ENCODE measurements around the gene TLX1. TPM values are rescaled to one million over a fixed set of nuclear protein-coding genes. Genes with fewer than 3 reads are reported as not detected.

Gene TLX1
- total and polyA plus RNA-seq, 8 donors = 0.58 to 7.0 TPM; not detected in 6

DNA sequence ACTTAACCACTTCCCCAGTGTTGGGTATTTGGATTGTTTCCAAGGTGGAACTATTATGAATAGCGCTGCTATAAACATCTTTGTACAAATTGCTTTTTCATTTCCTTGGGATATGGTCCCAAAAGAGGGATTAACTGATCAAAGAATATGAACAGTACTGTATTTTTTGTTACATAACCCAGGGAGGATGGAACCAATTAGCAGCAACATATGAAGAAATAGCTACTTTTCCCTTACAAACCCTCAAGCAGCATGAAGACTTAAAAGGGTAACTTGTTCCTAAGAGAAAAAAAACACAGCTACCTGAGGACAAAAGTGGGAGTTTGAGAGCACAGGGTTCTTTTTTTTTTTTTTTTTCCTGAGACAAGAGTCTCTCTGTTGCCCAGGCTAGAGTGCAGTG lies 13.1 kb upstream of the TLX1 start:
- peaks cover 7 to 96% (median 52%) of the 10 kb centered on the region in 3 donors for H3K27me3 ChIP-seq

DNA sequence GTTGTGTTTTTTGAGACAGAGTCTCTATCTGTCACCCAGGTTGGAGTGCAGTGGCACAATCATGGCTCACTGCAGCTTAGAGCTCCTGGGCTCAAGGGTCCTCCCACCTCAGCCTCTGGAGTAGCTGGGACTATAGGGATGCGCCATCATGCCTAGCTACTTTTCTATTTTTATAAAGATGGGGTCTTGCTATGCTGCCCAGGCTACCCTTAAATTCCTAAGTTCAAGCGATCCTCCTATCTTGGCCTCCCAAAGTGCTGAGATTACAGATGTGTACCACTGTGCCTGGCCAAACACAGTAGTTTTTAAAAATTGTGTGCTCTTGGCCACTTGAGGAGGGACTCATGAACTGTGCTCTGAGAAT lies 10.6 kb upstream of the TLX1 start:
- WGBS, 5 donors = 89 to 96% (median 92%) methylated on average over 2 of the region's 2 CpGs
- DNase-seq = no peak
- Histone ChIP-seq H3K27me3 (peaks cover 8 to 97% (median 67%) of the 10 kb centered on the region in 3 donors), H3K9me3 (no peaks in the 10 kb centered on the region), H3K36me3 (no peaks in the 10 kb centered on the region), H3K27ac (no peak overlapping the region), H3K4me1 (peaks cover 18 to 35% (median 32%) of the 10 kb centered on the region in 4 donors), H3K4me3 (peak overlapping the region; percentile 45 to 62 (median 50))
- intact Hi-C loops (cut with DNase I; ENCODE audit: low total_unique reads) = no loop called here
- no peak for TF ChIP-seq EP300 (IDR thresholded peaks at IDR 0.05)
- no peak for TF ChIP-seq POLR2A (IDR thresholded peaks at IDR 0.05)
- TF ChIP-seq, protein P1, sequence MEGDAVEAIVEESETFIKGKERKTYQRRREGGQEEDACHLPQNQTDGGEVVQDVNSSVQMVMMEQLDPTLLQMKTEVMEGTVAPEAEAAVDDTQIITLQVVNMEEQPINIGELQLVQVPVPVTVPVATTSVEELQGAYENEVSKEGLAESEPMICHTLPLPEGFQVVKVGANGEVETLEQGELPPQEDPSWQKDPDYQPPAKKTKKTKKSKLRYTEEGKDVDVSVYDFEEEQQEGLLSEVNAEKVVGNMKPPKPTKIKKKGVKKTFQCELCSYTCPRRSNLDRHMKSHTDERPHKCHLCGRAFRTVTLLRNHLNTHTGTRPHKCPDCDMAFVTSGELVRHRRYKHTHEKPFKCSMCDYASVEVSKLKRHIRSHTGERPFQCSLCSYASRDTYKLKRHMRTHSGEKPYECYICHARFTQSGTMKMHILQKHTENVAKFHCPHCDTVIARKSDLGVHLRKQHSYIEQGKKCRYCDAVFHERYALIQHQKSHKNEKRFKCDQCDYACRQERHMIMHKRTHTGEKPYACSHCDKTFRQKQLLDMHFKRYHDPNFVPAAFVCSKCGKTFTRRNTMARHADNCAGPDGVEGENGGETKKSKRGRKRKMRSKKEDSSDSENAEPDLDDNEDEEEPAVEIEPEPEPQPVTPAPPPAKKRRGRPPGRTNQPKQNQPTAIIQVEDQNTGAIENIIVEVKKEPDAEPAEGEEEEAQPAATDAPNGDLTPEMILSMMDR (IDR thresholded peaks at IDR 0.05) = no peak
- no peak for TF ChIP-seq POLR2AphosphoS5 (IDR thresholded peaks at IDR 0.05)

More for the DNA sequence above, 13.1 kb upstream of the TLX1 start:
- Histone ChIP-seq H3K4me3 (no peak overlapping the region), H3K27ac (no peak overlapping the region), H3K9me3 (no peaks in the 10 kb centered on the region), H3K4me1 (peaks cover 8 to 22% (median 20%) of the 10 kb centered on the region in 4 donors), H3K36me3 (no peaks in the 10 kb centered on the region)
- intact Hi-C loops (cut with DNase I; ENCODE audit: low total_unique reads) = no loop called here
- TF ChIP-seq POLR2A (IDR thresholded peaks at IDR 0.05) (no peak), POLR2AphosphoS5 (IDR thresholded peaks at IDR 0.05) (no peak)
- DNase-seq = no peak
- 65 to 89% (median 82%) methylated on average over 1 of the region's 1 CpG for WGBS, 5 donors

DNA sequence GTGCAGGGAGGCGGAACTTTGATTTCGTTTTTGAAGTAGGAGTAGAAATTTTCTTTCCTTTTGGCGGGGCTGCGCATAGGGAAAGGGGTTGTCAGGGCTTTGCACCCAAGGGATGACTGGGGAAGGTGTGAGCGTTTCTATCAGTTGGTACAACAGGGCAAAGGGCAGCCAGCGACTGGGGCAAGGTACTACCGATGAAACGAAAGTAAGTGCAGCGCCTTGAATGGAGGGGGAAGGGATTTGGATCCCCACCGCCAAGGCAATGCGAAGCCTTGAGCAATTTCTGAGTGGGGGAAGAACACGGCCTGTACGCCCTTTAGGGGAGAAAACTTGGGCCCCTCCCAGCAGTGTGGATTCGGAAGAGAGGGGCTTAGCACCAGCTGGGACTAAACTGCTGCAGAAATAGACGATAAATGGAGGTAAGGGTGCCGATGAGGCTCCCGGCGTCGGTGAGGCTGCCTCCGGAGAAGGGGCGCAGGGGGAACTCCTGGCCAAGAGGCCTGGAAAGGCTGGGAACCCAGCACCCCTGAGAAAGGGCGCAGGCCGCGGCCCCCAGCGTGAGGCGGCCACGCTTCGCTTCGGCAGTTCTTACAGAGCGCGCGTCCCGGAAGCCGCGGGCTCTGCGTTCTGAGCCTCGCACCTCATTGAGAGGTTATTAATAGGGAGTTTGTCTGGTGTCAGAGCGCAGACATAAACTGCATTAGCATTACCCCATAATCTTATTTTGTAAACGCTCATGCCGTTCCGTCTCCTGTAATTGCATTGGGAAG lies 10.0 kb upstream of the TLX1 start:
- TF ChIP-seq POLR2A (IDR thresholded peaks at IDR 0.05) (no peak), EP300 (IDR thresholded peaks at IDR 0.05) (no peak), POLR2AphosphoS5 (IDR thresholded peaks at IDR 0.05) (no peak)
- TF ChIP-seq, protein P1 (IDR thresholded peaks at IDR 0.05) = no peak
- WGBS, 5 donors = 7 to 12% (median 9%) methylated on average over 40 to 41 of the region's 41 CpGs
- Histone ChIP-seq H3K9me3 (no peaks in the 10 kb centered on the region), H3K4me3 (peak overlapping the region; percentile 45 to 62 (median 50)), H3K27ac (no peak overlapping the region), H3K4me1 (peaks cover 18 to 35% (median 32%) of the 10 kb centered on the region in 4 donors), H3K36me3 (no peaks in the 10 kb centered on the region), H3K27me3 (peaks cover 8 to 97% (median 67%) of the 10 kb centered on the region in 3 donors)
- intact Hi-C loops (cut with DNase I; ENCODE audit: low total_unique reads) = no loop called here
- peak; percentile 51 to 62 for DNase-seq

DNA sequence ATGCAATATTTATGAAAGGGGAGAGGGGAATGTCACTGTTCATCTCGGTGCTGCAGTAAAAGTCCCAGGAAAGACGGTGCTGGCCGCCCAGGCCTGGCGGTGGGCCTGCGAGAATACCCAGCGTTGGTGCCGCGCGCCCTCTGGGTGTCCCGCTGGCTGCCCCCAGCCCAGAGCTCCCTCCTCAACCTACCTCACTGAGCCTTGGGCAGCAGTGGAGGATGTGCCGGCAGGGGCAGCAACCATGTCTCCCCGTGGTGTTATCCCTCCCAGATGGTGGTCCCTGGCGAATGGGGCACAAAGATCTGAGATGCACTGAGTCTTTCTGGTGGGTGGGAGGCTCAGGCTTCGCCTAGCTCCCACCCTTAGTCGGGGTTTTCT lies 9.5 kb upstream of the TLX1 start:
- Histone ChIP-seq H3K4me3 (peak overlapping the region; percentile 45 to 62 (median 50)), H3K27me3 (peaks cover 10 to 97% (median 69%) of the 10 kb centered on the region in 3 donors), H3K4me1 (peaks cover 18 to 35% (median 32%) of the 10 kb centered on the region in 4 donors), H3K9me3 (no peaks in the 10 kb centered on the region), H3K27ac (no peak overlapping the region), H3K36me3 (no peaks in the 10 kb centered on the region)
- no peak for DNase-seq
- intact Hi-C loops (cut with DNase I; ENCODE audit: low total_unique reads) = no loop called here
- TF ChIP-seq, protein P1 (IDR thresholded peaks at IDR 0.05) = no peak
- 10 to 19% (median 12%) methylated on average over 13 to 15 of the region's 15 CpGs for WGBS, 5 donors
